Measurements from ENCODE around the gene PCDH15.
"Not testable (repeated sequence)": the region's sequence is repeated elsewhere in the genome, so short reads cannot be mapped to it uniquely, and the experiment has no call there.

The PCDH15 gene

DNA sequence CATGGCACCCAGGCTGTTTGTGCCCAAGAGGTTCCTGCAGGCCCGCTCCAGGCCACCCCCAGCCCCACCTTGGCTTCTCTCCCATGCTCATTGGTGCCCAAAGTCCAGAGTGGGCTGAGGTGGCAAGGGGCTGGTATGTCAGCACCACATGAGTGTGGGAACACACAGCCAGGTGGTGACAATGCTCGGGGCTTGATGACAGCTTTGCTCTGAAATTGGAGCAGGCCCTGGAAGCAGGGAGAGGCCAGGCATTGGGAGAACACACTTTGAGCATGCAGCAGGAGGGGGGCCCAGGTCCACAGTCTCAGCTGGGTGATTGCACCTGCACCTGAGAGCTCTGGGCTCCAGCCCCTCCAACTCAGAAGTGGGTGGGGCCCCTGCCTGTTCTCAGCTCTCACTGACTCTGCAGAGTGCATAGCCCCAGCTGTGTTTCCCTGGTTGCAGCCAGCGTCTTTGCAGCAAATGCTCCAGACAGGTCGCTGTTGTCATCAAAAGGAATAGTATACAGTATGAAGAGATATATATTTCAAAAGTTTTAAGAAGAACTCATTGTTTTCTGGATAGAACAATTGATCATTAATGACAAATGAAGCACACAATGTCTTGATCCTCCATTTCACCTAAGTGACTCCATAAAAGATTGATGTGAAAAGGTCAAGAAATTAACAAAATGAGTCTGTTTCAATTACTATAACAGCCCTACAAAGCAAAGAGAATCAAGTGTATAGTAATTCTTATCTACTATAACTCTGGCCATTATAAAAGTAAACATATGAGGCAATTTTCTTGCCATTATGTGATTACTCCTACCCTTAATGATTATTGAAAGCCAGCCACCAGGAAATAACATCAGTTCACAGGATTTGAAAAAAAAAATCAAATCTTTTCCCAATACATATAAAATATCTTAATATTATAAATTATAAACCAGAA lies 848.1 kb downstream of the PCDH15 start:
- DNase-seq, result no peak

GRCh38 chr10:53939654-53940053 lies 861.4 kb downstream of the PCDH15 start:
- DNase-seq, result no peak

GRCh38 chr10:53930648-53931047 lies 870.4 kb downstream of the PCDH15 start:
- no peak for DNase-seq

GRCh38 chr10:53924051-53924700 lies 876.9 kb downstream of the PCDH15 start:
- not testable (repeated sequence) for DNase-seq

DNA sequence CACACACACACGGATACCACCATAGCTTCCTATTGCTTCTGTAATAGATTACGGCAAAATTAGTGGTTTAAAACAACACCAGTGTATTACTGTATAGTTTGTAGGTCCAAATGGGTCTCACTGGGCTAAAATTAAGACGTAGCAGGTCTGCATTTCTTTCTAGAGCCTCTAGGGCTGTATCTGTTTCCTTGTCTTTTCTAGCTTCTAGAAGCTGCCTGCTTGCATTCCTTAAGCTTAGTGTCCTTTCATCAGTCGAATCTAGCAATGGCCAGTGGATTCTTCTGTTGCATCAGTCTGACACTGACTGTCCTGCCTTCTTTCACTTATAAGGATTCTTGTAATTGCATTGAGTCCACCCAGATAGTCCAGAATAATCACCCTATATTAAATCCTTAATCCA lies 882.3 kb downstream of the PCDH15 start:
- no peak for DNase-seq

GRCh38 chr10:53909791-53910190 lies 891.2 kb downstream of the PCDH15 start:
- no peak for DNase-seq

DNA sequence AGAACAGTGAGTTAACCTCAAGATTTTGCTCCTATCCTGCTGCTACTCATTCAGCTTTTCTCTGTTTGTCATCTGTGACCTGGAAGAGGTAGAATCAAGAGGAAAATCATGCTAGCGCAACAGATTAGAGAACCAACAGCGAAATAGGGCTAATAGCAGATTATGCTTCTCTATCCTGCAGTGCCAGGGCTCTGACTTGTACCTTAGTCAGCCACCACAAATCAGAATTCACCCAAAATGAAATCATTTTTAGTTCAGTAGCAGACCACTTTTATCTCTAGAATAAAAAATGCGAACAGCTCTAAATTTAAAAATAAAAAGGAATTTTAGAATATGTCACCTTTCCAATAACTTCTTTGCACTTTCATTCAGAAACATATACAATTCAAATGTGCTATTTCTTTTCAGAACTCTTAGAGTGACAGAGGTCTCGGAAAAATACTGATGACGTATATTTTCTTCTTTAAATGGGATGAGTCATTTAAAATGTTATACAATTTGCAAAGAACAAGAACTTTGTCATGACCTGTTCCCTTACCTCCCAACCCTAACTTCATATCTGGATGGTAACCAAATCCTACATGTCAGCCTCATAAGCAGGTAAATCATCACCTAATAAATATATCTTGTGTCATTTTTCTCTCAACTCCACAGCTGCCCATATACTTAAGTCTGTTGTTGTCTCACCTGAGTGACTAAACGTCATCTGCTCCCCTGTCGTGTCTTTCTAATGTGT lies 896.4 kb downstream of the PCDH15 start:
- DNase-seq, result no peak

DNA sequence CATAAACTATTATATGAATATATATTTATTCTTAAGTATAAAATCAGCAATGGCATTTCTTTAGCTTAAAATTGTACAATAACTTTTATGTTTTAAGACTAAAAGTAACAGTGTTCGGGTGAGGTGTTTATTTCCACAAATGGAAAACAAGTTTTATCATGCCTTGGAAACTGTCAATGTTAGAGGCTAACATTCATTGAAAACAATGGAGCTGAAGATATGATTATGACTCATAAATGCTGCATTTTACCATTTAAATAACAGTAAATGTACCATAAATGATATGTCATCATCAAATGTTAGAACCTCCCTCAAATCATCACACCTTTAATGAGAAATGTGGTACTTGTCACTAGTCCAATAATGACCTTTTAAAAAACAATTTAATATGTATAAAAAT lies 897.3 kb downstream of the PCDH15 start:
- DNase-seq, result no peak

DNA sequence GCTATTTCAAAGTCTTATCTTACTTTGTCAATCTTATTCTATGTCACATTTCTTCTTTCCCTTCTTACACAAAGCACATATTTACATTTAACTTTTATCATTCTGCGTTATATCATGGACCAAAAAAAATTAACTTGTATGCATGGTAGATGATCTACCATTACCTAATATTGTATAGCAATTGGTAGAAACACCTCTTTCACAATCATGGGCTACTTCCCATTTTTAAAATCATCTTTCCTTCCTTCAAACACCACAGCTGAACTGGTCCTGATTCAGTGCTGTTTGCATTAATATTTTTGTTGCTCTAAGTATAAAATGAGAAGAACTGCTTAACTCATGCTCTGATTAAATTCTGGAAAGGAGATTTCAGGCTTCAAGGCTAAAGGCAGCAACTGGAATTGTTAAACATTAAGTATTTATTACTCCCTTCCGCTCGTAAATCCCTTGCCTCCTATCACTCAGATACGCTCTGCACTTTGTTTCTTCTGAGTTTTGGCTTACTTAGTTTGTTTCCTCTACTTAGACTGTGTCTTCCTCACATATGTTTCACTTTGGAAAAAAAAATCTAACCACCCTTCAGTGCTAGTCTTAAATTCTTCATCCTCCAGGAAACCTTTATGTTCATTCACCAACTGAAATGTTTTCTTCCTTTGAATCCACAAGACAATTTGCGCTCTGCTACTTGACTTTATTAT lies 901.4 kb downstream of the PCDH15 start:
- no peak for DNase-seq

DNA sequence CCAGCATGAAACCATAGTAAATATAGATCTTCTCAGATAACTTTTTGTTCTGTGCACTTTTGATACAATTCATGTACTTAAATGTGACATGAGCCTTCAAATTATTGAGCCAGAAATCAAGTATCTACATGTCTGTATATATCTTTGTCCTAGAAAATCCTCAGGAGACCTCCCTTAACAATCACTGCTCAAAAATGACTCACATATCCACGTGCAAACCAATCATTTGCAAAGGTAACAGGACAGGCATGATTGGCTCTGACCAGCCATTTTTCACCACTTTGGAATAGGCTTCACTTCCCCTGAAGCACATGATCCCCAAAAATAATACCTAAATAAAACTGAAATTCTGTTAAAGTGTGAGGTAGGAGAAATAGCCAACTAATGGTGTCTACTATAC lies 902.5 kb downstream of the PCDH15 start:
- no peak for DNase-seq

DNA sequence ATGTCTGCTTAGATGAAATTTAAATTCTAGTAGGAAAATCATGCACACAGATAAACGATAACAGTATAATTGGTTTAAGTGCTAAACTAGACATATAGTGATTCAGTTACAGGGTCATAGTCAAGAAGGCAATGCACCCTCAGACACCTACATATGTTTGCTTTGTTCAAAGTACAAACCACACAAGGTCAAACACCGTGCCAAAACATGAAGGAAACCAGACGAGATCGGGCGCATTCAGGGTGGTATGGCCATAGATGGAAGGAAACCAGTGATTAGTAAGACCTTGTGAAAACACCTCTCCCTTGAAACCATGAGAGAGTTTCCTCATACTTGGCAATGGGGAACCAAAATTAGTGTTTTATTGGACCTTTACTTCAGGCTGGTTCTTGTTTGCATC lies 906.9 kb downstream of the PCDH15 start:
- no peak for DNase-seq

DNA sequence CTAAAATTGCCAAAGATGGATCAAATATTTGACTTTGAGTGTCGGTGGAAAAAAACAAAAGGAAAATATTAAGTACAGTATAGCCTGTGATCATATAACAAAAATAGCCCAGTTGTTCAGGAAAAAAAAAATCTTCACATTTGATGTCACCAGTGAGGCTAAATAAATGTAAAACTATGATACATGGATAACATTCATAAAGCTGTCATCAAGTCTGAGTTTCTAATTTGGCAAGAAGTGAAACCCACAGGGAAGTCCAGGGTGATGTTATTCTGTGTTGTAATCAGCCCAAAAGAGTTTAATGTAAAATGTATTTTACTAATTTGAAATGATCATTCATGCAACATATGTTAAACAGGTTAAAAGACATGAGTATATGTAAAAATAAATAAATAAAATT lies 908.0 kb downstream of the PCDH15 start:
- no peak for DNase-seq

GRCh38 chr10:53886325-53887300 lies 914.4 kb downstream of the PCDH15 start:
- DNase-seq, result no peak

DNA sequence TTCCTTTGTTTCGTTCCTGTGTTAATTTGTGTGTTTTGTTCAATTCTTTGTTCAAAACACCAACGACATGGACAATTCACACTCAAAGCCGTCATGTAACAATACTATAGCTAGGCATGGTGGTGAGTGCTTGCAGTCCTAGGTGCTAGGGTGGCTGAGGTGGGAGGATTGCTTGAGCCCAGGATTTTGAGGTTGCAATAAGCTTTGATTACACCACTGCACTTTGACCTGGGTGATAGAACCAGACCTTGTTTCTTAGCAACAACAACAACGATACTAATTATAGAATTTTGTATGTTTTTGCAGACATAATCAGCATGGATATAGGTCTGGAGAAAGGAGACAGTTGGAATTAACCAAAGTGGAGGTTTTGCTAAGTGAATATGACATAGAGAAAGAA lies 936.2 kb downstream of the PCDH15 start:
- DNase-seq, result no peak

DNA sequence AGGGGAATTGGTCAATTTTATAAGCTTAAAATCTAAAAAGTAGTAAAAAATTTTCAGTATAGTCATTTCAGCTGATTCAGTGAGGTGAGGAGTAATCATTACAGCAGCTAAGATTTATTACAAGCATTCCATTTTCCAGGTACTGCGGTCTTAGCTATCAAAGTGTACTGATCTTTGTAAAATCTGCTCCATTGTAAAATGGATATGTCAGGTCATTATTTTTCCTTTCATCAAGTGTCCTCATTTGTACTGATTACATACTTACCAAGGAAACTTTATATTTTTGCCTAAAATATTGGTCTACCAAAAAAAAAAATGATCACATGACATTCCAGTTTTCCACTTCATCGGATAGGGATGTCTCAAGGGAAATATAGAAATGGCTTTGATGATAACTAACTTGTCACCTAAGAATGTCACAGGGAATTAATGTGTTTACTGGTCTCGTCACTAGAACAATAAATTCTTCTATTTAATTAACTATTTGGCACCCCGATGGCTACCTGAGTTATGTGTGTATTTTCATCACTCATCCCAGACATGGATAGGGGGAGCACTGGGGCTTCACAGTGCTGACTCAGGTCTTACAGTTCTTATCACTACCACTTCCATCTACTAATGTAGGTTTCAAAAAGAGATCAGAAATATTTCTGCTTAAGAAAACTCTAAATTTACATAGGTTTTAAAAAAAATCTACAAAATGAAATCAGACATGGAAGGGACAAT lies 948.4 kb downstream of the PCDH15 start:
- DNase-seq, result no peak

DNA sequence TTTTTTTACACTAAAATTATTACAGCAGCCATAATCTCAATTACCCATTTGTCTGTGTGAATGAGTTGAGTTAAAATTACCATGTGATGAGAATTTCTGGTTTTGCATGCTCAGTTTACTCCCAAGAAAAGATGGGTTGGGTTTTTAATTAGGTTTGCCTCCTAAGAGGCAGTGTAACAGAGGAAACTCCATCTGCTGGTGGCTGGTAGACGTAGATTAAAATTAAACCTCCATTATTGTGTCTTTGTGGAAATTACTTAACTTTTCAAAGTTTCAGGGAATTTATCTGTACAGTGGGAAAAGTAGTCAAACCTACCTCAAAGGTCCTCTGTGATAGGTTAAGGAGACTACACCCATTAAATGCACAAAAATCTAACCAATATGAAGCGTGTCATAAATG lies 954.2 kb downstream of the PCDH15 start:
- no peak for DNase-seq

DNA sequence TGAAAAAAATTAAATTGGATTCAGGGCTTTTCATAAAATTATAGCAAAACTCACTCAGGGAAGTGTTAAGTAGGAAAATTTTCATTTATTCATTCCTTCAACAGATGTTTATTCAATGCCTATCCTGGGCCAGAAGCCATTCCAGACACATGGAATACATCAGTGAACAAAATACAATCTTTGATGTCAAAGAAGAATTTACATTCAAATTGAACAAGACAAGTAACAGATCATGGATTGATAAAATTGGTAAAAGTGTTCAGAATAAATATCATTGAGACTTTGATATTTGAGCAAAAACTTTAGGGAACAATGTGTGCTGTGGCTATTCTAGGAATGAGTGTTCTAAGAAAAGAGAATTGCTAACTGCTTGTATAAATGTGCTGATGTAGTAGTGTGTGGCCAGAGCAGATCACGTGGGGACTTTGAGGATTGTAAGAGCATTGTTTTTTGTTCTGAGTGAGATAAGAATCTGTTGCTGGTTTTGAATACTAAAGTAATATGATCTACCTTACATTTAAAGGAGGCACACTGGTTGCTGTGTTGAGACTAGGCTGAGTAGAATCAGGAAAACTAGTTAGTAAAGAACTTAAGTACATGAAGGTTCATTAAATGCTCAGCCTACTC lies 957.2 kb downstream of the PCDH15 start:
- DNase-seq, result no peak

DNA sequence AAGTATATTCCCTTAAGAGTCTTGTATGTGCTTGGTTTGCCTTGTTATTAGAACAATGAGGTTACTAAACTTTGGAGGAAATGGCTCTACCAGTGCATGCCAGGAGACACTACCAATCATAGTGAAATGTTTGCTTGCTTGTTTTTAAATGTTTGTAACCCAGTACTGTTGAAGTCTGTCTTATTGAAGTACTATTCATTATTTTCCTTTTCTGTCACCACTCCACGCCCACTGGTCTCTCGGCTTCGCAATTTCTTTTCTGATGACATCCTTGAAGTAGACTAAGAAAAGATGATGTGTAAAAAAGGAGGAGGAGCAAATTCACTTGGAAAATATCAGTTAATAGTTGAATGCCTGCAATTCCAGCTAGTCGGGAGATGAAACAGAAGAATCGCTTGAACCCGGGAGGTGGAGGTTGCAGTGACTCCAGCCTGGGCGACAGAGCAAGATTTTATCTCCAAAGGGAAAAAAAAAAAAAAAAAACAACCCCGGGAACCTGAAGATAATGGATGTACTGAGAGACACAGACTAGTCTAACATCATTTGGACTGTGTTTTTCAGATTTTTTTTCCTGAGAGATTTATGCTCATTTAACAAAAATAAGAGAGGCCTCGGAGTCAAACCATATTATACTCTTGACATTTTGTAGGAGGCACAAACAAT lies 959.4 kb downstream of the PCDH15 start:
- no peak for DNase-seq

GRCh38 chr10:53840653-53841052 lies 960.4 kb downstream of the PCDH15 start:
- no peak for DNase-seq

- DNase-seq, result no peak
Observed at GRCh38 chr10:53839440-53840039, 961.5 kb downstream of the PCDH15 start.
